Nephron progenitor cell (in vitro differentiated cells): Measurements from ENCODE around the gene SMARCA4.

Experiments
- DNase-seq: peaks from one replicate; pipeline ENCODE4 v3.0.0; 2021
- H3K27ac Mint-ChIP-seq: 2 replicates; pipeline ENCODE4 v1.8.0; 2021; ENCODE audit warnings: mild to moderate bottlenecking, moderate library complexity, mixed read lengths
- H3K27me3 Mint-ChIP-seq: 2 replicates; pipeline ENCODE4 v1.8.0; 2021; ENCODE audit warnings: mild to moderate bottlenecking, low read depth, mixed read lengths; ENCODE audit not compliant: poor library complexity
- H3K36me3 Mint-ChIP-seq: 2 replicates; pipeline ENCODE4 v1.8.0; 2021; ENCODE audit warnings: low read depth, mixed read lengths
- H3K4me1 Mint-ChIP-seq: 2 replicates; pipeline ENCODE4 v1.8.0; 2021; ENCODE audit warnings: mixed read lengths
- H3K4me3 Mint-ChIP-seq: 2 replicates; pipeline ENCODE4 v1.8.0; 2021; ENCODE audit warnings: mild to moderate bottlenecking, moderate library complexity, mixed read lengths
- H3K9me3 Mint-ChIP-seq: 2 replicates; pipeline ENCODE4 v1.8.0; 2021; ENCODE audit warnings: mild to moderate bottlenecking, moderate library complexity, mixed read lengths
- TF ChIP-seq, protein P1 (sequence below): fragments of 200-600 bp; sonication (generic); IDR thresholded peaks from 2 replicates; pipeline ENCODE4 v1.5.0; 2021; ENCODE audit warnings: antibody characterized with exemption

Gene SMARCA4

DNA sequence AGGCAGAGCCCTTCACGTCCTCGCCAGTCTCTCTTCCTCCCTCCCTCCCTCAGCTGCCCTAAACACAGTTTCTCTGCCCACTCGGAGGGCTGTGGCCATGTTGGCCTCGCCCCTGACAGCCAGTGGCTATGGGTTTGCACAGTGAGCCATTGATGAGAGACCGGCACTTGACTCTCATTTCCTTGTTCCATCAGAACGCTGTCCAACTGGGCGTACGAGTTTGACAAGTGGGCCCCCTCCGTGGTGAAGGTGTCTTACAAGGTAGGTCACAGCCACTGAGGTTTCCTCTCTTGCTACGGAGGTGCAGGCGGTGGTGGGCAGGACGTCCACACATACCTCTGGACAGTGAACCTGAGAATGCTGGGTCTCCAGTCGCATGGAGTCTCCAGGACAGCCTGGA, 57.9 kb downstream of the SMARCA4 start:
- DNase-seq, result no peak
- Mint-ChIP-seq H3K9me3 (no peaks in the 10 kb centered on the region), H3K27ac (peak overlapping the region; percentile 79), H3K27me3 (no peaks in the 10 kb centered on the region), H3K4me1 (peaks cover 42% of the 10 kb centered on the region), H3K4me3 (no peak overlapping the region), H3K36me3 (peaks cover 79% of the 10 kb centered on the region)
- TF ChIP-seq, protein P1, sequence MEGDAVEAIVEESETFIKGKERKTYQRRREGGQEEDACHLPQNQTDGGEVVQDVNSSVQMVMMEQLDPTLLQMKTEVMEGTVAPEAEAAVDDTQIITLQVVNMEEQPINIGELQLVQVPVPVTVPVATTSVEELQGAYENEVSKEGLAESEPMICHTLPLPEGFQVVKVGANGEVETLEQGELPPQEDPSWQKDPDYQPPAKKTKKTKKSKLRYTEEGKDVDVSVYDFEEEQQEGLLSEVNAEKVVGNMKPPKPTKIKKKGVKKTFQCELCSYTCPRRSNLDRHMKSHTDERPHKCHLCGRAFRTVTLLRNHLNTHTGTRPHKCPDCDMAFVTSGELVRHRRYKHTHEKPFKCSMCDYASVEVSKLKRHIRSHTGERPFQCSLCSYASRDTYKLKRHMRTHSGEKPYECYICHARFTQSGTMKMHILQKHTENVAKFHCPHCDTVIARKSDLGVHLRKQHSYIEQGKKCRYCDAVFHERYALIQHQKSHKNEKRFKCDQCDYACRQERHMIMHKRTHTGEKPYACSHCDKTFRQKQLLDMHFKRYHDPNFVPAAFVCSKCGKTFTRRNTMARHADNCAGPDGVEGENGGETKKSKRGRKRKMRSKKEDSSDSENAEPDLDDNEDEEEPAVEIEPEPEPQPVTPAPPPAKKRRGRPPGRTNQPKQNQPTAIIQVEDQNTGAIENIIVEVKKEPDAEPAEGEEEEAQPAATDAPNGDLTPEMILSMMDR, result no peak

DNA sequence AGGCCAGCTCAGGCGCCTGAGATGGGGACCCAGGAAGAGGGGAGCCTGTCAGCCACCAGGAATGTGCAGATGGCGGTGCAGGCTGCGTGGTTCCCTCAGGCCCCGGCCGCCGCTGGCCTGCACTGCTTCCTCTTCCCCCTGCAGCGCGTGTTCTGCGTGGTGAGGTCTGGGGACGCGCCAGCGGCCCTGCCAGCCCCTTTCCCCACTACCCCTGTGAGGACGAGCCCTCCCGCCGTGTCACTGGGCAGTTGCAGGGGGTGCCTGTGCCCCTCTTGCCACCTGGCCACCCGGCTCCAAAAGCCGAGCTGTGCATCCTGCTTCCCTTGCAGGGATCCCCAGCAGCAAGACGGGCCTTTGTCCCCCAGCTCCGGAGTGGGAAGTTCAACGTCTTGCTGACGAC, 58.4 kb downstream of the SMARCA4 start:
- Mint-ChIP-seq H3K27ac (peak overlapping the region; percentile 79), H3K4me1 (peaks cover 42% of the 10 kb centered on the region), H3K4me3 (no peak overlapping the region), H3K9me3 (no peaks in the 10 kb centered on the region), H3K36me3 (peaks cover 74% of the 10 kb centered on the region), H3K27me3 (no peaks in the 10 kb centered on the region)
- TF ChIP-seq, protein P1, result no peak
- DNase-seq, result no peak

DNA sequence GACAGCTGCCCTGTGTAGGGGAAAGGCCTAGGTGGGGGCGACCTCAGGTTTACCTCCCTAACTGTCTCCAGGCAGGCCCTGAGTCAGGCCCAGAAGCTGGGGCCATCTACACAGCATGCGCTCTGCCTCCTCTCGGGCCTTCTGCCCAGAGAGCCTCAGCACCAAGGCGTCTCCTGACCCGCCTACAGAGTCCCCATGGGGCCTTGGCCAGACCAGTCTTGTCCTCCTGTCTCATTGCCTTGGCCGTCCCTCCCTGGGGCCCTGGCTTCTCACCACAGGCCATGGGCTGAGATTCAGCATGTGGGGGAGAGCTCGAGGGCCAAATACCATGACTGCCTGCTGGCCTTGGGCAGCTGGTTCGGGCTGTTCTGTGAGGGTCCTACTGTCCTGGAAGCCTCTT, 59.0 kb downstream of the SMARCA4 start:
- Mint-ChIP-seq H3K27ac (peak overlapping the region; percentile 91), H3K4me3 (no peak overlapping the region), H3K36me3 (peaks cover 68% of the 10 kb centered on the region), H3K27me3 (no peaks in the 10 kb centered on the region), H3K4me1 (peaks cover 42% of the 10 kb centered on the region), H3K9me3 (no peaks in the 10 kb centered on the region)
- no peak for DNase-seq
- TF ChIP-seq, protein P1, result no peak

DNA sequence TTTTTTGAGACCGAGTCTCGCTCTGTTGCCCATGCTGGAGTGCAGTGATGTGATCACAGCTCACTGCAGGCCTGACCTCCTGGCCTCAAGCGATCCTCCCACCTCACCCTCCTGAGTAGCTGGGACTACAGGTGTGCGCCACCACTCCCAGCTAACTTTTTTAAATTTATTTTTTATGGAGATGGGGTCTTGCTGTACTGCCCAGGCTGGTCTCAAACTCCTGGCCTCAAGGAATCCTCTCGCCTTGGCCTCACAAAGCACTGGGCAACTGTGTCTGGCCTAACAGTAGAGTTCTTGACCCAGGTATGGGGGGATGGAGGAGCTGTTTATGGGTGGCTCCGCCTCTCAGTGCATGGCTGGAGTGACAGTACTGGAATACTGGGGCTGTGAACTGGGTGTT, 59.6 kb downstream of the SMARCA4 start:
- Mint-ChIP-seq H3K27me3 (no peaks in the 10 kb centered on the region), H3K9me3 (no peaks in the 10 kb centered on the region), H3K36me3 (peaks cover 67% of the 10 kb centered on the region), H3K27ac (no peak overlapping the region), H3K4me3 (no peak overlapping the region), H3K4me1 (peaks cover 36% of the 10 kb centered on the region)
- TF ChIP-seq, protein P1, result no peak
- no peak for DNase-seq

DNA sequence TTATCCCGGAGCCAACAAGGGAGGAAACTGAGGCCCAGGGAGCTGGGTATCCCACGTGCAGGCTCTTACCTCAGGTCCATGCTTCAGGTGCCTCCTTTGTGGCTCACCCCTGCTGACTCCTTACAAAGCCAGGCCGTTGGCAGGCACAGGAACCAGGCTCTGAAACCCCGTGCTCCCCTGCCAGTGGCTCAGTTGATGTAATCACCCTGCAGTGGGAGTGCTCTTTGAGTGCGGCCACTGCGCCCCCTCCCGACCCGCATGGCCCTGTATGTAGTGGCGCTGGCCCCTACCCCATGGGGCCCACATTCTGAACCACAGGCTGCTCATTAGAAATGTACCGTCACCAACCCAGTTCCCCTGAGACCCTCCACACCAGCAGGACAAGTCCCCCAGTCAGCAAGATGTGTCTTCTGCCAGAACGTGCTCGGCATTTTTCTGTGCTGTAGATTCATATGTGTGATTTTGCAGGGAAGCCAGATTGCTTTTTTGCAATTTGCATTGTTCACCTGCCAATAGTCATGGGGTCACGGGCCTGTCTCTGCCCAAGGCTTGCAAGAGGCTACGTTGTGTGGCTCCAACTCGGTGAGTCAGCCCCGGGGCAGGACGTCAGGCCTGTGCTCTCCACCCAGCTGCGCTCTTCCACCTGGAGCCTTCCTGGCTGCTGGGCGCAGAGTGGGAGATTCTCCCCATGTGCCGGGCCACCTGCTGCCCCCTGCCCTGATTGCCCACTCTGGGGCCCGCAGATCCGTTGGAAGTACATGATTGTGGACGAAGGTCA, 60.3 kb downstream of the SMARCA4 start:
- Mint-ChIP-seq H3K36me3 (peaks cover 67% of the 10 kb centered on the region), H3K4me3 (no peak overlapping the region)

More for the DNA sequence above, 60.3 kb downstream of the SMARCA4 start:
- Mint-ChIP-seq H3K9me3 (no peaks in the 10 kb centered on the region), H3K4me1 (peaks cover 29% of the 10 kb centered on the region), H3K27ac (peak overlapping the region; percentile 77), H3K27me3 (no peaks in the 10 kb centered on the region)
- DNase-seq, result no peak
- TF ChIP-seq, protein P1, result no peak
